ENCODE measurements around the gene LHPP. TPM values are rescaled to one million over a fixed set of nuclear protein-coding genes. Genes with fewer than 3 reads are reported as not detected.

The LHPP gene
- total RNA-seq, 2 experiments from 2014 or later: 15.3 to 19.6 TPM

- peaks cover 13% of the 10 kb centered on the region for H3K36me3 Mint-ChIP-seq (ENCODE audit: low read depth)
- DNase-seq (no peak), ATAC-seq (ENCODE audit: poor library complexity) (no peak)
- no peaks in the 10 kb centered on the region for H3K4me1 Mint-ChIP-seq (ENCODE audit: low read depth)
- no peak overlapping the region for H3K4me3 ChIP-seq (ENCODE audit: low read length)
- no peak overlapping the region for H3K27ac Mint-ChIP-seq
- no peak overlapping the region for H3K27ac ChIP-seq (ENCODE audit: low read depth in 1 of 2, low read length in 2 of 2)
- peaks cover 3 to 8% of the 10 kb centered on the region in 2 experiments for H3K9me3 ChIP-seq (ENCODE audit: control insufficient read depth in 1 of 2, insufficient read depth in 1 of 2, low read length in 2 of 2)
- peaks cover 3% of the 10 kb centered on the region for H3K9me3 Mint-ChIP-seq
- no peaks in the 10 kb centered on the region for H3K4me1 ChIP-seq (ENCODE audit: insufficient read depth, low read length)
- H3K27me3 ChIP-seq (ENCODE audit: control insufficient read depth in 1 of 2, insufficient read depth in 2 of 2, low read length in 2 of 2): no peaks in the 10 kb centered on the region
- intact Hi-C loops (cut with DNase I, micrococcal nuclease): no loop called here
- CTCF ChIA-PET: no interaction called here
- no peak overlapping the region for H3K4me3 Mint-ChIP-seq
- TF ChIP-seq, protein P1, sequence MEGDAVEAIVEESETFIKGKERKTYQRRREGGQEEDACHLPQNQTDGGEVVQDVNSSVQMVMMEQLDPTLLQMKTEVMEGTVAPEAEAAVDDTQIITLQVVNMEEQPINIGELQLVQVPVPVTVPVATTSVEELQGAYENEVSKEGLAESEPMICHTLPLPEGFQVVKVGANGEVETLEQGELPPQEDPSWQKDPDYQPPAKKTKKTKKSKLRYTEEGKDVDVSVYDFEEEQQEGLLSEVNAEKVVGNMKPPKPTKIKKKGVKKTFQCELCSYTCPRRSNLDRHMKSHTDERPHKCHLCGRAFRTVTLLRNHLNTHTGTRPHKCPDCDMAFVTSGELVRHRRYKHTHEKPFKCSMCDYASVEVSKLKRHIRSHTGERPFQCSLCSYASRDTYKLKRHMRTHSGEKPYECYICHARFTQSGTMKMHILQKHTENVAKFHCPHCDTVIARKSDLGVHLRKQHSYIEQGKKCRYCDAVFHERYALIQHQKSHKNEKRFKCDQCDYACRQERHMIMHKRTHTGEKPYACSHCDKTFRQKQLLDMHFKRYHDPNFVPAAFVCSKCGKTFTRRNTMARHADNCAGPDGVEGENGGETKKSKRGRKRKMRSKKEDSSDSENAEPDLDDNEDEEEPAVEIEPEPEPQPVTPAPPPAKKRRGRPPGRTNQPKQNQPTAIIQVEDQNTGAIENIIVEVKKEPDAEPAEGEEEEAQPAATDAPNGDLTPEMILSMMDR (IDR thresholded peaks at IDR 0.05): no peak
- no peaks in the 10 kb centered on the region for H3K27me3 Mint-ChIP-seq
- POLR2A ChIA-PET: no interaction called here
- no peaks in the 10 kb centered on the region for H3K36me3 ChIP-seq (ENCODE audit: insufficient read depth, low read length)
Observed at GRCh38 chr10:124576526-124577420, 115.2 kb downstream of the LHPP start.

GRCh38 chr10:124577651-124578050 is 116.0 kb downstream of the LHPP start:
- ChIA-PET CTCF (no interaction called here), POLR2A (no interaction called here)
- H3K27me3 ChIP-seq (ENCODE audit: control insufficient read depth in 1 of 2, insufficient read depth in 2 of 2, low read length in 2 of 2): no peaks in the 10 kb centered on the region
- ATAC-seq (ENCODE audit: poor library complexity): no peak
- no peak for DNase-seq
- H3K9me3 Mint-ChIP-seq: peaks cover 3% of the 10 kb centered on the region
- peaks cover 13% of the 10 kb centered on the region for H3K36me3 Mint-ChIP-seq (ENCODE audit: low read depth)
- no peaks in the 10 kb centered on the region for H3K4me1 ChIP-seq (ENCODE audit: insufficient read depth, low read length)
- peaks cover 3 to 8% of the 10 kb centered on the region in 2 experiments for H3K9me3 ChIP-seq (ENCODE audit: control insufficient read depth in 1 of 2, insufficient read depth in 1 of 2, low read length in 2 of 2)
- H3K4me3 Mint-ChIP-seq: no peak overlapping the region
- H3K27ac Mint-ChIP-seq: no peak overlapping the region
- intact Hi-C loops (cut with DNase I, micrococcal nuclease): no loop called here
- no peak overlapping the region for H3K4me3 ChIP-seq (ENCODE audit: low read length)
- no peaks in the 10 kb centered on the region for H3K4me1 Mint-ChIP-seq (ENCODE audit: low read depth)
- TF ChIP-seq, protein P1 (IDR thresholded peaks at IDR 0.05): no peak
- no peaks in the 10 kb centered on the region for H3K27me3 Mint-ChIP-seq
- H3K36me3 ChIP-seq (ENCODE audit: insufficient read depth, low read length): no peaks in the 10 kb centered on the region
- no peak overlapping the region for H3K27ac ChIP-seq (ENCODE audit: low read depth in 1 of 2, low read length in 2 of 2)

GRCh38 chr10:124578231-124579010 is 116.8 kb downstream of the LHPP start:
- DNase-seq: no peak
- CTCF ChIA-PET: no interaction called here

More at GRCh38 chr10:124578231-124579010, 116.8 kb downstream of the LHPP start:
- Mint-ChIP-seq H3K27me3 (no peaks in the 10 kb centered on the region), H3K36me3 (ENCODE audit: low read depth) (peaks cover 13% of the 10 kb centered on the region), H3K27ac (no peak overlapping the region), H3K4me3 (no peak overlapping the region), H3K9me3 (peaks cover 3% of the 10 kb centered on the region), H3K4me1 (ENCODE audit: low read depth) (no peaks in the 10 kb centered on the region)
- H3K9me3 ChIP-seq (ENCODE audit: control insufficient read depth in 1 of 2, insufficient read depth in 1 of 2, low read length in 2 of 2): peaks cover 3 to 8% of the 10 kb centered on the region in 2 experiments
- no peaks in the 10 kb centered on the region for H3K4me1 ChIP-seq (ENCODE audit: insufficient read depth, low read length)
- no peak for ATAC-seq (ENCODE audit: poor library complexity)
- intact Hi-C loops (cut with DNase I, micrococcal nuclease): no loop called here
- no peak overlapping the region for H3K27ac ChIP-seq (ENCODE audit: low read depth in 1 of 2, low read length in 2 of 2)
- H3K27me3 ChIP-seq (ENCODE audit: control insufficient read depth in 1 of 2, insufficient read depth in 2 of 2, low read length in 2 of 2): no peaks in the 10 kb centered on the region
- POLR2A ChIA-PET: no interaction called here
- no peak overlapping the region for H3K4me3 ChIP-seq (ENCODE audit: low read length)
- H3K36me3 ChIP-seq (ENCODE audit: insufficient read depth, low read length): no peaks in the 10 kb centered on the region
- TF ChIP-seq, protein P1 (IDR thresholded peaks at IDR 0.05): no peak

Data from CD4-positive, alpha-beta T cell (primary cell).